Nephron (organoid): ENCODE measurements around the gene FRS3.

ENCODE experiments used
- H3K27ac Mint-ChIP-seq, 3 experiments: 2 replicates each; pipeline ENCODE4 v1.8.0; 2020; ENCODE audit warnings: mixed read lengths in 3 of 3, mild to moderate bottlenecking in 2 of 3, moderate library complexity in 1 of 3
- H3K27me3 Mint-ChIP-seq: 2 replicates; pipeline ENCODE4 v1.8.0; 2021; ENCODE audit warnings: low read depth, mild to moderate bottlenecking, moderate library complexity, mixed read lengths
- H3K36me3 Mint-ChIP-seq: 2 replicates; pipeline ENCODE4 v1.8.0; 2020; ENCODE audit warnings: low read depth, mixed read lengths
- H3K4me1 Mint-ChIP-seq: 2 replicates; pipeline ENCODE4 v1.8.0; 2020; ENCODE audit warnings: mixed read lengths
- H3K4me3 Mint-ChIP-seq, 3 experiments: 2 replicates each; pipeline ENCODE4 v1.8.0; 2020; ENCODE audit warnings: mild to moderate bottlenecking in 3 of 3, mixed read lengths in 3 of 3, moderate library complexity in 2 of 3
- H3K9me3 Mint-ChIP-seq: 2 replicates; pipeline ENCODE4 v1.8.0; 2020; ENCODE audit warnings: mixed read lengths
- CTCF ChIP-seq, 3 experiments: fragments of 200-600 bp; sonication (generic); IDR thresholded peaks; one replicate each; pipeline ENCODE4 v1.5.0; 2021; ENCODE audit warnings: antibody characterized with exemption in 3 of 3; ENCODE audit not compliant: unreplicated experiment in 3 of 3

Gene FRS3

GRCh38 chr6:41759106-41759904 is 20.4 kb downstream of the FRS3 start:
- Mint-ChIP-seq H3K4me1 (peaks cover 12% of the 10 kb centered on the region), H3K27me3 (peaks cover 14% of the 10 kb centered on the region), H3K4me3 (no peak overlapping the region), H3K9me3 (no peaks in the 10 kb centered on the region), H3K27ac (no peak overlapping the region), H3K36me3 (no peaks in the 10 kb centered on the region)
- no peak for TF ChIP-seq CTCF (IDR thresholded peaks at IDR 0.05; ENCODE audit: unreplicated experiment in 3 of 3)

- H3K9me3 Mint-ChIP-seq, result no peaks in the 10 kb centered on the region
- peaks cover 12% of the 10 kb centered on the region for H3K4me1 Mint-ChIP-seq
- H3K27me3 Mint-ChIP-seq, result peaks cover 14% of the 10 kb centered on the region
- H3K27ac Mint-ChIP-seq, result peak overlapping the region in 2 of 3 experiments; percentile 25 to 31
- H3K4me3 Mint-ChIP-seq, result no peak overlapping the region
- H3K36me3 Mint-ChIP-seq, result no peaks in the 10 kb centered on the region
- no peak for TF ChIP-seq CTCF (IDR thresholded peaks at IDR 0.05; ENCODE audit: unreplicated experiment in 3 of 3)
These were observed 21.1 kb downstream of the FRS3 start for GRCh38 chr6:41758641-41759035.

GRCh38 chr6:41757931-41758640 is 21.6 kb downstream of the FRS3 start:
- no peak overlapping the region for H3K4me3 Mint-ChIP-seq
- no peaks in the 10 kb centered on the region for H3K36me3 Mint-ChIP-seq
- peaks cover 10% of the 10 kb centered on the region for H3K27me3 Mint-ChIP-seq
- no peak for TF ChIP-seq CTCF (IDR thresholded peaks at IDR 0.05; ENCODE audit: unreplicated experiment in 3 of 3)
- H3K27ac Mint-ChIP-seq, result peak overlapping the region; percentile 25 to 31 (median 25)
- H3K9me3 Mint-ChIP-seq, result no peaks in the 10 kb centered on the region
- peaks cover 12% of the 10 kb centered on the region for H3K4me1 Mint-ChIP-seq

- Mint-ChIP-seq H3K4me1 (peaks cover 12% of the 10 kb centered on the region), H3K27ac (no peak overlapping the region), H3K27me3 (peaks cover 10% of the 10 kb centered on the region), H3K9me3 (no peaks in the 10 kb centered on the region), H3K4me3 (no peak overlapping the region), H3K36me3 (no peaks in the 10 kb centered on the region)
- TF ChIP-seq CTCF (IDR thresholded peaks at IDR 0.05; ENCODE audit: unreplicated experiment in 3 of 3), result no peak
These were observed 22.4 kb downstream of the FRS3 start for GRCh38 chr6:41757271-41757670.

- H3K9me3 Mint-ChIP-seq, result no peaks in the 10 kb centered on the region
These were observed 23.3 kb downstream of the FRS3 start for GRCh38 chr6:41756354-41756753.

More at GRCh38 chr6:41756354-41756753, 23.3 kb downstream of the FRS3 start:
- Mint-ChIP-seq H3K27me3 (peaks cover 12% of the 10 kb centered on the region), H3K27ac (no peak overlapping the region), H3K4me1 (peaks cover 12% of the 10 kb centered on the region), H3K36me3 (no peaks in the 10 kb centered on the region), H3K4me3 (no peak overlapping the region)
- no peak for TF ChIP-seq CTCF (IDR thresholded peaks at IDR 0.05; ENCODE audit: unreplicated experiment in 3 of 3)
